Ectodermal cell (in vitro differentiated cells): ENCODE data around the gene GLRX5.

ENCODE experiments used
- H3K27ac ChIP-seq: 2 replicates; pipeline ENCODE4 v1.7.0; 2013; ENCODE audit warnings: mild to moderate bottlenecking, low read depth, low read length; ENCODE audit not compliant: insufficient read depth, poor library complexity, severe bottlenecking
- H3K27me3 ChIP-seq: 2 replicates; pipeline ENCODE4 v1.7.0; 2013; ENCODE audit warnings: mild to moderate bottlenecking, low read length; ENCODE audit not compliant: insufficient read depth, control insufficient read depth, poor library complexity, severe bottlenecking
- H3K36me3 ChIP-seq: one replicate; pipeline ENCODE4 v1.7.0; 2013; ENCODE audit warnings: low read length; ENCODE audit not compliant: control insufficient read depth, insufficient read depth
- H3K4me1 ChIP-seq: one replicate; pipeline ENCODE4 v1.7.0; 2013; ENCODE audit warnings: low read length; ENCODE audit not compliant: control insufficient read depth, insufficient read depth
- H3K4me3 ChIP-seq: 2 replicates; pipeline ENCODE4 v1.7.0; 2013; ENCODE audit warnings: low read depth, low read length, control low read depth; ENCODE audit not compliant: insufficient read depth
- H3K9me3 ChIP-seq: 2 replicates; pipeline ENCODE4 v1.7.0; 2013; ENCODE audit warnings: mild to moderate bottlenecking, low read length, moderate library complexity; ENCODE audit not compliant: control insufficient read depth
- WGBS, 2 experiments: methylation state at CpG; one replicate each; pipeline ENCODE4 v1.1.7; 2013; ENCODE audit warnings: missing lambda C conversion rate in 2 of 2; 5-methylcytosine and 5-hydroxymethylcytosine counted together

The GLRX5 gene

DNA sequence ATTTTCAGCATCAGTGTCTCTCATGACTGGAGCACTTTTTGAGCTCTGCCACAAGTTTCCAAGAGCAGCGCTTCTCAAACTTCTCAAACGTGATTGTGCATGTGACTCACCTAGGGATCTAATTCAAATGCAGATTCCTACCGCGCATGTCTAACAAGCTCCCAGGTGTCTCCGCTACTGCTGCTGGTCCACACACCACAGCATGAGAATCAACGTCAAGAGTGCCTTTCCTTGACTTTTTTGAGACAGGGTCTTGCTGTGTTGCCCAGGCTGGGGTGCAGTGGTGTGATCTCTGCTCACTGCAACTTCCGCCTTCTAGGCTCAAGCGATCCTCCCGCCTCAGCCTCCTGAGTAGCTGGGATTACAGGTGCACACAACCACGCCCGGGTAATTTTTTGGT, 22.4 kb downstream of the GLRX5 start:
- no peaks in the 10 kb centered on the region for H3K36me3 ChIP-seq
- no peaks in the 10 kb centered on the region for H3K9me3 ChIP-seq
- H3K4me3 ChIP-seq: no peak overlapping the region
- no peaks in the 10 kb centered on the region for H3K27me3 ChIP-seq
- H3K4me1 ChIP-seq: no peaks in the 10 kb centered on the region
- H3K27ac ChIP-seq: no peak overlapping the region
- 78 to 81% methylated on average over 11 of the region's 11 CpGs for WGBS, 2 experiments

DNA sequence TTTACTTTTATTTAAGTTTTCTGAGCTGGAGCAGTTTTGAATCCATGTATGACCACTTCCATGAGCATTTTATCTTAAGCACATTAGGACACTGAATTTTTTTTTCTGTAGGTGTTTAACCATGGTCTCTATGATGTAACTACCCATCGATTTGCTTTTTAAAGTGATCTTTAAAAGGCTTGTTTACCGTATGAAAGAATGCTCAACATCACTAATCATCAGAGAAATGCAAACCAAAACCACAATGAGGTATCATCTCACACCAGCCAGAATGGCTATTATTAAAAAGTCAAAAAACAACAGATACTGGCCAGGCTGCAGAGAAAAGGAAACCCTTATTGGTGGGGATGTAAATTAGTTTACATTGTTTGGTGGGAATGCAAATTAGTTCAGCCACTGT, 23.0 kb downstream of the GLRX5 start:
- 77 to 83% methylated on average over 2 of the region's 2 CpGs for WGBS, 2 experiments
- Histone ChIP-seq H3K9me3 (no peaks in the 10 kb centered on the region), H3K36me3 (no peaks in the 10 kb centered on the region), H3K4me1 (no peaks in the 10 kb centered on the region), H3K4me3 (no peak overlapping the region), H3K27ac (no peak overlapping the region), H3K27me3 (no peaks in the 10 kb centered on the region)

DNA sequence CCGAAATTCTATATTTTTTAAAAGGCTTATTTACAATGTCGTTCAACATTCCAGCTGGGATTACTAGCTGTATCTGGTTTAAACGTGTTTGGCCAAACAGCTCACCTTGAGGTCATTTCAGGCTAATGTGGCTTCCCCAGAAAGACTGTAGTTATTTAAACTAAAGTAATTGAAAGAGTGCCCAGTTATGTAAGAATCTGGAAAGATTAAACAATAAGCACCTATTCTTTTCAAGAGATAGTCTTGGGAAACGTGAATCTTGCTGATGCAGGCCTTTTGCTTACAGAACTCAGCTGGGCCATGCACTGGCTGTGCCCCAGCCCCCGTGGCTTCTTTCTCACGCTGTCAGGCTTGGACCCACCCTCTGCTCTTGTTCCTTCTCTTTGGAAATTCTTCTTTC, 24.4 kb downstream of the GLRX5 start:
- 77 to 81% methylated on average over 6 of the region's 6 CpGs for WGBS, 2 experiments
- Histone ChIP-seq H3K4me1 (no peaks in the 10 kb centered on the region), H3K4me3 (no peak overlapping the region), H3K9me3 (no peaks in the 10 kb centered on the region), H3K27me3 (no peaks in the 10 kb centered on the region), H3K27ac (no peak overlapping the region), H3K36me3 (no peaks in the 10 kb centered on the region)

DNA sequence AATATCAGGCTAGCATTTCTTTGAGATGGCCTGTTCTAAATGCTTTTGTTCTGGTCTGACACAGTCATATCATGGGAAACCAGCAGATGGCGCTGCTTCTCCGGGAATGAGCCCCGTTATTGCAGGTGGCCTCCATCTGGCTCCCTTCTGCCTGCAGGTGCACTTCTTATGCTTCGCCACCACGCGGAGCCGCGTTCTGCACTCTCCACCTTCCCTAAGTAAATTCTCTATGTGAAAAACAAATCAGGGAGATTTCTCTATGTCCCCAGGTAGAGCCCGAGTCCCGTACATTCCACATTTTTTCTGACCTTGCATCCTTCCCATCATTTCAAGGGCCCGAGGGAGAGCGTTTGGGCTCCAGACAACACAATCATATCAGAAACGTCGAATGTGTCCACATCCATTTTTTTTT, 26.2 kb downstream of the GLRX5 start:
- no peaks in the 10 kb centered on the region for H3K4me1 ChIP-seq
- H3K36me3 ChIP-seq: no peaks in the 10 kb centered on the region
- no peaks in the 10 kb centered on the region for H3K9me3 ChIP-seq
- no peak overlapping the region for H3K4me3 ChIP-seq
- H3K27me3 ChIP-seq: no peaks in the 10 kb centered on the region
- 21% methylated on average over 14 of the region's 14 CpGs for WGBS, 2 experiments
- no peak overlapping the region for H3K27ac ChIP-seq

DNA sequence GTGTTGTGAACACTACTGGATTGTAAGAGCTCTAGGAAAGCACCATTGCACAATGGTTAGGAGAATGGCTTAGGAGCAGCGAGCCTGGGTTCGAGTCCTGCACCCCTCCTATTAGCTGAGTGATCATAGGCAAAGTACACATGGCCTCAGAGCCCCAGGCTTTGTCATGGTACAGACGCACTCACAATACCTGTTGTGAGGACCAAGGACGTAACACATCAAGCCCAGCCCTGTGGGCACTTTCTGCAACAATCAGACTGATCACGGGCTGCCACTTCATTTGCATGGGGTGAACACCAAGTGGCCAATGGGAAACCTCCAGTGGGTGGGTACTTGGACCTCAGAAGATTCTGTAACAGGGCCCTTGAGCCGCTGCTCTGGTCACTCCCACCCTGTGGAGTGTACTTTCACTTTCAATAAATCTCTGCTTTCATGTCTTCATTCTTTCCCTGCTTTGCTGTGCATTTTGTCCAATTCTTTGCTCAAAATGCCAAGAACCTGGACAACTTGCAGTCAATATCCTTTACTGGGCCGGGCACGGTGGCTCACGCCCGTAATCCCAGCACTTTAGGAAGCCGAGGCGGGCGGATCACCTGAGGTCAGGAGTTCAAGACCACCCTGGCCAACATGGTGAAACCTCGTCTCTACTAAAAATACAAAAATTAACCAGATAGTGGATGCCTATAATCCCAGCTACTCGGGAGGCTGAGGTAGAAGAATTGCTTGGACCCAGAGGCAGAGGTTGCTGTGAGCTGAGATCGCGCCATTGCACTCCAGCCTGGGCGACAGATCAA, 28.2 kb downstream of the GLRX5 start:
- H3K36me3 ChIP-seq: no peaks in the 10 kb centered on the region
- H3K4me1 ChIP-seq: no peaks in the 10 kb centered on the region
- no peak overlapping the region for H3K27ac ChIP-seq
- 87 to 88% methylated on average over 18 of the region's 18 CpGs for WGBS, 2 experiments
- H3K4me3 ChIP-seq: no peak overlapping the region
- no peaks in the 10 kb centered on the region for H3K9me3 ChIP-seq
- no peaks in the 10 kb centered on the region for H3K27me3 ChIP-seq

DNA sequence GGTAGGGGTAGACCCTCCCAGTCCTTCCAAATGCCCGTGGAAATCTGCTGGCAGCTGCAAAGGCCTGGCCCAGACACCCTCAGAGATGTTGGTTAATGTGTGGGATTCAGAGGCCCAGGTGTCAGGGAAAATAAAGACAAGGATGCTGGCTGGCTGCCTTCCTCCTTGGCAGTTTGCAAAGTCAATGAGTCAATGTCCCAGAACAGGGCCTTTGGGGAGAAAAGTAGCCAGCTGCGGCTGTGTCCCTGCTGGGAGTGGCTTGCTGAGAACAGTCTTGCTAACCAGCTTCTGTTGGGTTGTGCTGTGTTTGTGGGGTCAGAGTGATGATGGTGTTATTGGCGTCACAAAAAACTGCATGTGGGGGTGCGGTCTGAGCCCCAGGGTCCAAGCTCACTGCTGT, 29.2 kb downstream of the GLRX5 start:
- Histone ChIP-seq H3K9me3 (no peaks in the 10 kb centered on the region), H3K4me1 (no peaks in the 10 kb centered on the region), H3K4me3 (no peak overlapping the region), H3K27me3 (no peaks in the 10 kb centered on the region), H3K36me3 (no peaks in the 10 kb centered on the region), H3K27ac (no peak overlapping the region)
- WGBS, 2 experiments: 49 to 53% methylated on average over 4 of the region's 4 CpGs

DNA sequence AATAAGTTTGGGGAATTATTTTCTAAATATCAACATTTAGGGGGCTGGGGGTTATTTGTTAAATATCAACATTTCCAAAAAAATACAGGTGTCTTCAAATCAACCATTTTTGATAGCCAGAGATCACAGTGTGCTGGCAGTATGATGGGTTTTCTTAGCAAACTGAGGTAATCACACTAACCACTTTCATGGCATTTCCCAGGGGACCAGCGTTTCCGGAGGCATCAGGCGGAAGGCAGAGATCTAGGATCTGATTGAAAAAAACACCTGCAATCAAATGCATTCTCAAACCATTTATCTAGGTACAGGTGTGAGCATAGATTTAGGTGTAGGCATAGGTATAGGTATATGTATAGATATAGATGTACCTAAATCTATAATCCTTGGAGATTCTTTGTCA, 34.6 kb downstream of the GLRX5 start:
- no peaks in the 10 kb centered on the region for H3K9me3 ChIP-seq
- no peaks in the 10 kb centered on the region for H3K4me1 ChIP-seq
- 93 to 95% methylated on average over 3 of the region's 3 CpGs for WGBS, 2 experiments
- no peaks in the 10 kb centered on the region for H3K27me3 ChIP-seq
- H3K27ac ChIP-seq: no peak overlapping the region
- no peak overlapping the region for H3K4me3 ChIP-seq
- H3K36me3 ChIP-seq: no peaks in the 10 kb centered on the region

DNA sequence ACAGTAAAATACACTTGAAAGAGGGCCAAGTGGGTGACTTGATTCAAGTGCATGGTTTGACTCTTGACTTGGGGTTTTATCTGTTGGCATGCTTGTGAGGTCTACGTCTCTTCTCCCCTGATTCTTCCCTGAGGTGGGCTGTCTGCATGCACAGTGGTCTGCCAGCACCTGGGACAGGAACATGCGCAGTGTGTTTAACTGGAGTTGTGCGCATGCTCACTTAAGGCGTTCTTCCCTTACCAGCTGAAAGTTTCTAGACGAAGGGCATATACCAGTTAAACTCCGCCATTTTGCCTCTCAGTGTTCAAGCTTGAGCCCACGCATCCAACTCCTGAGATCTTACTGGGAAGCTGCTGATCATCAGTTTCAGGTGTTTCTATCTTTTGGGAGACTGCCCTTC, 38.5 kb downstream of the GLRX5 start:
- no peak overlapping the region for H3K4me3 ChIP-seq
- no peaks in the 10 kb centered on the region for H3K9me3 ChIP-seq
- no peaks in the 10 kb centered on the region for H3K27me3 ChIP-seq
- peaks cover 10% of the 10 kb centered on the region for H3K4me1 ChIP-seq
- WGBS, 2 experiments: 96 to 97% methylated on average over 7 of the region's 7 CpGs
- no peak overlapping the region for H3K27ac ChIP-seq
- no peaks in the 10 kb centered on the region for H3K36me3 ChIP-seq

DNA sequence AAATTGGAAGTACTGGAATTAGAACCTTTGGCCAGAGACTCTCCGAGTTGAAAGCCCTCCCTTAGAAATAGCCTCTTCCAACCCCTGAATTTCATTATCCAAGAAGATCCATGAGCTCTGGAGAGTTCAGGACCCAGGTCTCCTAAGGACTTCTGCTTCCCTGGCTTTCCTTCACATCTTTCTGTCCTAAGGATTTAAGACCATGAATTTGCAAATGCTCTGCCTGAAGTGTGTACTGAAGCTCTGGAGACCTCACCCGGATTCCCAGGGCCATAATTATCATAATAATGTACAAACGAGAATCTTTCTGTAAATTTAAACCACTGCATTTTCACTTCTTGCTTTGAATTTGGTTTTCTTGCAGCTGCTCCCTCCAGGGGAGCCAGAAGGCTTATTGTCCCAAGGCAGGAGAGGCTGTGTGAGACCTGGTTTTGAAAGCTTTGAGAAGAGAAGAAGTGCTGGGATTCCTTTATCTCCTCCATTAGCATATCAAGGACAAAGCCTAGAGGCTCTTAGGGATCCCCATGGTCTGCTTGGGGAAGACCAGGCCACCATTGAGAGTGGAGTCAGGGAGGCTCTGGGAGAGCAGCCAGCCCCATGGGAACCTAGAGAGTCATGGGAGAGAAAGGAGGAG, 41.1 kb downstream of the GLRX5 start:
- Histone ChIP-seq H3K36me3 (no peaks in the 10 kb centered on the region), H3K27me3 (no peaks in the 10 kb centered on the region), H3K9me3 (no peaks in the 10 kb centered on the region), H3K27ac (peak overlapping the region; percentile 50), H3K4me3 (no peak overlapping the region), H3K4me1 (peaks cover 10% of the 10 kb centered on the region)
- WGBS, 2 experiments: 13 to 14% methylated on average over 3 of the region's 3 CpGs

DNA sequence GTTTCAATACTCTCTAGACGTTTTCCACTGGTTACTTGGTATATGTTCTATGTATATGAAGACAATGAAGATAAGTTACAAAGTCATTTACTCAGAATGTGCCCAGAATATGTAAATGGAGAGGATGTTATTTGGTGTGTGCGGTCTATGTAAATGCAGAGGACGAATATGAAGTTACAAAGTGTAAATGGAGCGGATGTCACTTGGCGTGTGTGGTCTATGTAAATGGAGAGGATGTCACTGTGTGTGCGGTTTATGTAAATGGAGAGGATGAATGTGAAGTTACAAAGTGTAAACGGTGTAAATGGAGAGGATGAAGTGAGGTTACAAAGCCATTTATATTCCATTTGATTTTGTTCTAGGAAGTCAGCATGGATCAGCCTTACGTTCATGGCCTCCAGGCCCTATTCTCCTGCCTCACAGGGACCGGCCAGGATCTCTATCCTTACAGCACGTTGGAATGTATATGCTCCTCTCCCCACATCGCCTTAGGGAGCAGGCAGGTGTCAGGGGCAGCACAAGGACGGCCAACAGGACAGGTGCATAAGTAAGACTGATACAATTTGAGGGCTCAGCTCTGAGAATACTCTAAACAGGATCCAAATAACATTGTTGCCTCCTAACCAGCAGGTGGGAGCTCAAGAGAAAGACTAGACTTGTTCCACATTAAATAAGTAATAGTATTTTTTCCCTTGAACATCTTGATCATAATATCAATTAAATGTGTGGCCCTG, 42.4 kb downstream of the GLRX5 start:
- H3K4me3 ChIP-seq: no peak overlapping the region
- no peaks in the 10 kb centered on the region for H3K27me3 ChIP-seq
- no peaks in the 10 kb centered on the region for H3K9me3 ChIP-seq
- WGBS, 2 experiments: 71 to 72% methylated on average over 12 of the region's 12 CpGs
- H3K27ac ChIP-seq: no peak overlapping the region
- H3K36me3 ChIP-seq: no peaks in the 10 kb centered on the region
- H3K4me1 ChIP-seq: peaks cover 10% of the 10 kb centered on the region
